Endothelial cell of umbilical vein (primary cell): ENCODE data around the gene CCIN. TPM values are rescaled to one million over a fixed set of nuclear protein-coding genes. Genes with fewer than 3 reads are reported as not detected.

Experiments
- BruUV-seq: library from RNA; stranded (reverse); fragments of 400-500 nt; replicated peaks from 2 replicates; lab custom pipeline; 2021; lab: Mats Ljungman, UMichigan
- CTCF ChIA-PET: fragments of 300-600, 350-600 bp; sonication (Branson Sonifier 250); formaldehyde crosslinking; loops from one replicate; lab custom pipeline; 2021; ENCODE audit warnings: antibody characterized with exemption, inconsistent platforms; lab: Charles Lee
- POLR2A ChIA-PET: fragments of 300-600, 350-600 bp; sonication (Branson Sonifier 250); formaldehyde crosslinking; loops from one replicate; lab custom pipeline; 2021; ENCODE audit warnings: antibody characterized with exemption, inconsistent platforms; lab: Charles Lee
- DNase-seq: peaks from one replicate; pipeline ENCODE4 v3.0.0-alpha.2; 2011; ENCODE audit warnings: low read depth, low spot score
- FAIRE-seq: peaks from 2 replicates; lab custom pipeline; 2011; peaks lifted over from hg19 to GRCh38; lab: Jason Lieb, UNC
- H2AFZ ChIP-seq: 2 replicates; pipeline ENCODE4 v1.6.0; 2012; ENCODE audit warnings: low read depth, low read length, control low read depth, inconsistent platforms
- H3K27ac ChIP-seq: 2 replicates; pipeline ENCODE4 v1.5.1; 2011; ENCODE audit warnings: low read depth, mild to moderate bottlenecking, control low read depth, low read length, moderate library complexity; ENCODE audit not compliant: insufficient read depth
- H3K27me3 ChIP-seq, 2 experiments: 2 replicates each; pipeline versions ENCODE4 v1.6.0 to v1.6.1; 2011; ENCODE audit warnings: low read length in 2 of 2, mixed read lengths in 1 of 2; ENCODE audit not compliant: control insufficient read depth in 2 of 2, insufficient read depth in 2 of 2
- H3K36me3 ChIP-seq, 2 experiments: 2 replicates in 1 of 2; 3 replicates in 1 of 2; pipeline ENCODE4 v1.5.1; 2011; ENCODE audit warnings: low read length in 2 of 2, mild to moderate bottlenecking in 1 of 2, moderate library complexity in 1 of 2; ENCODE audit not compliant: control insufficient read depth in 2 of 2, insufficient read depth in 2 of 2; ENCODE audit errors: extremely low read depth in 1 of 2
- H3K4me1 ChIP-seq: 3 replicates; pipeline ENCODE4 v1.5.1; 2011; ENCODE audit warnings: mild to moderate bottlenecking, low read length; ENCODE audit not compliant: control insufficient read depth, insufficient read depth; ENCODE audit errors: extremely low read depth
- H3K4me2 ChIP-seq: 2 replicates; pipeline ENCODE4 v1.6.1; 2011; ENCODE audit warnings: low read length, control low read depth, mixed read lengths; ENCODE audit not compliant: insufficient read depth
- H3K4me3 ChIP-seq, 3 experiments: fragments of 200-600 bp in 1 of 3; sonication (generic), shearing (Covaris generic) in 1 of 3; replicated peaks in 1 of 3; 2 replicates each; pipeline ENCODE4 v1.5.1; 2011 to 2016; ENCODE audit warnings: control low read depth in 3 of 3, low read length in 3 of 3, mild to moderate bottlenecking in 2 of 3, inconsistent platforms in 1 of 3, low read depth in 1 of 3, moderate library complexity in 1 of 3; ENCODE audit not compliant: insufficient read depth in 1 of 3
- H3K79me2 ChIP-seq: 2 replicates; pipeline ENCODE4 v1.6.0; 2012; ENCODE audit warnings: low read length, inconsistent platforms; ENCODE audit not compliant: control insufficient read depth, insufficient read depth
- H3K9ac ChIP-seq: replicated peaks from 2 replicates; pipeline ENCODE3; 2011; ENCODE audit warnings: low read length, control low read depth; ENCODE audit not compliant: insufficient read depth; ENCODE audit errors: extremely low read depth
- H3K9me1 ChIP-seq: replicated peaks from 3 replicates; pipeline ENCODE4 v1.6.0; 2011; ENCODE audit warnings: mild to moderate bottlenecking, low read length; ENCODE audit not compliant: control insufficient read depth, insufficient read depth; ENCODE audit errors: extremely low read depth
- H3K9me3 ChIP-seq: replicated peaks from 2 replicates; pipeline ENCODE4 v1.5.1; 2012; ENCODE audit warnings: low read length, inconsistent platforms; ENCODE audit not compliant: control insufficient read depth, insufficient read depth
- H4K20me1 ChIP-seq: replicated peaks from 2 replicates; pipeline ENCODE3; 2011; ENCODE audit warnings: mild to moderate bottlenecking, low read length; ENCODE audit not compliant: control insufficient read depth, insufficient read depth; ENCODE audit errors: extremely low read depth
- EZH2 ChIP-seq: IDR thresholded peaks from 2 replicates; pipeline ENCODE4 v1.6.1; 2012; ENCODE audit warnings: borderline replicate concordance, low read depth, mild to moderate bottlenecking, moderate library complexity, low read length, inconsistent platforms; ENCODE audit not compliant: severe bottlenecking
- FOS ChIP-seq: IDR thresholded peaks from 2 replicates; pipeline ENCODE4 v1.6.1; 2011; ENCODE audit warnings: mild to moderate bottlenecking, low read length, moderate library complexity, borderline replicate concordance; ENCODE audit not compliant: insufficient read depth
- GATA2 ChIP-seq: IDR thresholded peaks from 2 replicates; pipeline ENCODE4 v1.7.0; 2011; ENCODE audit warnings: low read depth, mild to moderate bottlenecking, moderate library complexity, mixed read lengths, low read length; ENCODE audit not compliant: insufficient read length, insufficient read depth
- JUN ChIP-seq: IDR thresholded peaks from 2 replicates; pipeline ENCODE4 v1.6.1; 2011; ENCODE audit warnings: borderline replicate concordance, low read depth; ENCODE audit not compliant: insufficient read length, insufficient read depth
- MYC ChIP-seq: IDR thresholded peaks from one replicate; pipeline ENCODE4 v1.6.1; 2011; ENCODE audit warnings: mild to moderate bottlenecking, low read depth, low read length
- POLR2A ChIP-seq: IDR thresholded peaks from 2 replicates; pipeline ENCODE4 v1.6.1; 2012; ENCODE audit warnings: low read depth, mild to moderate bottlenecking, control low read depth, low read length
- POLR2AphosphoS5 ChIP-seq: IDR thresholded peaks from 2 replicates; pipeline ENCODE4 v1.6.1; 2012; ENCODE audit warnings: low read depth, mild to moderate bottlenecking, control low read depth, low read length, moderate library complexity; ENCODE audit not compliant: insufficient read depth
- dilution Hi-C: fragments of 300-500 bp; cut with MboI; formaldehyde crosslinking; loops from one replicate; pipeline ENCODE4 v1.15.0; 2019; ENCODE audit warnings: low sequenced_read_pairs; ENCODE audit not compliant: extremely low pct_ligation_motif_present
- intact Hi-C: fragments of 100-400 bp; cut with micrococcal nuclease; formaldehyde crosslinking; loops from one replicate; pipeline ENCODE4 v1.10.0; 2022
- polyA plus RNA-seq, 4 experiments: library from polyadenylated mRNA; depleted of rRNA in 3 of 4; stranded (reverse) in 3 of 4; unstranded in 1 of 4; fragments of >200 nt; gene quantifications; 2 replicates each; pipeline versions ENCODE4 v1.2.1 to v1.2.3, GENCODE V29; 2011 to 2012; ENCODE audit warnings: missing spikeins in 1 of 4
- total RNA-seq: library from RNA; stranded (reverse); gene quantifications from 2 replicates; pipeline ENCODE4 v1.2.3, GENCODE V29; 2021
- TF ChIP-seq, protein P1 (sequence below), 2 donors: IDR thresholded peaks; 1 replicate in 1 of 2; 2 replicates in 1 of 2; pipeline ENCODE4 v1.5.1; 2011; ENCODE audit warnings: low read length in 2 of 2, mild to moderate bottlenecking in 2 of 2, moderate library complexity in 2 of 2, control low read depth in 1 of 2, inconsistent platforms in 1 of 2, low read depth in 1 of 2; ENCODE audit not compliant: insufficient read depth in 1 of 2; ENCODE audit errors: extremely low read depth in 1 of 2
- TF ChIP-seq, protein P2 (sequence below): IDR thresholded peaks from 2 replicates; pipeline ENCODE4 v1.6.1; 2011; ENCODE audit not compliant: insufficient read depth, insufficient read length

CCIN gene
- total and polyA plus RNA-seq, 2 donors (not counting 3 experiments of a cell fraction or from before 2014, with no cell fraction given): 0.22 to 1.2 TPM

DNA sequence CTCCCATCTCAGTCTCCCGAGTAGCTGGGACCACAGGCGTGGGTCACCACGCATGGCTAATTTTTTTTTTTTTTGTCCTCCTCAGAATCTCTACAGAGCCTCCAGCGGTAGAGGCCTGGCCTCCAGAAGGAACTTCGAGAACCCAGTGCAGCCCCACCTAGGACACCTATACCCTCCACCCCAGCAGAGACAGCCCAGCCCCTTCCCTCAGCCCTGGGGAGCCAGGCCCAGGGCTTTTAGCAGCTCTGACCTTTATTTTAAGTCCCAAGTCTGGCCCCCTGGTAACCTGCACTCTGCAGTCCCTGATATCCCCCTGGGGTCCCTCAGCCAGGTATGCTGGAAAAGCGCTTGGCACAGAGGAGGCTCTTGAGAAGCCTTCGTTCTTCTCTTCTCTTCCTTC is 27.4 kb upstream of the CCIN start:
- no peak for DNase-seq
- no peak overlapping the region for H3K27ac ChIP-seq
- H3K4me1 ChIP-seq: peaks cover 6% of the 10 kb centered on the region
- H4K20me1 ChIP-seq: no peaks in the 10 kb centered on the region
- TF ChIP-seq POLR2AphosphoS5 (no peak), MYC (no peak), EZH2 (no peak), JUN (no peak), FOS (no peak), GATA2 (no peak), POLR2A (no peak)
- TF ChIP-seq, protein P1, sequence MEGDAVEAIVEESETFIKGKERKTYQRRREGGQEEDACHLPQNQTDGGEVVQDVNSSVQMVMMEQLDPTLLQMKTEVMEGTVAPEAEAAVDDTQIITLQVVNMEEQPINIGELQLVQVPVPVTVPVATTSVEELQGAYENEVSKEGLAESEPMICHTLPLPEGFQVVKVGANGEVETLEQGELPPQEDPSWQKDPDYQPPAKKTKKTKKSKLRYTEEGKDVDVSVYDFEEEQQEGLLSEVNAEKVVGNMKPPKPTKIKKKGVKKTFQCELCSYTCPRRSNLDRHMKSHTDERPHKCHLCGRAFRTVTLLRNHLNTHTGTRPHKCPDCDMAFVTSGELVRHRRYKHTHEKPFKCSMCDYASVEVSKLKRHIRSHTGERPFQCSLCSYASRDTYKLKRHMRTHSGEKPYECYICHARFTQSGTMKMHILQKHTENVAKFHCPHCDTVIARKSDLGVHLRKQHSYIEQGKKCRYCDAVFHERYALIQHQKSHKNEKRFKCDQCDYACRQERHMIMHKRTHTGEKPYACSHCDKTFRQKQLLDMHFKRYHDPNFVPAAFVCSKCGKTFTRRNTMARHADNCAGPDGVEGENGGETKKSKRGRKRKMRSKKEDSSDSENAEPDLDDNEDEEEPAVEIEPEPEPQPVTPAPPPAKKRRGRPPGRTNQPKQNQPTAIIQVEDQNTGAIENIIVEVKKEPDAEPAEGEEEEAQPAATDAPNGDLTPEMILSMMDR (IDR thresholded peaks at IDR 0.05; ENCODE audit: extremely low read depth in 1 of 2, insufficient read depth in 1 of 2, low read depth in 1 of 2, low read length in 2 of 2): no peak
- TF ChIP-seq, protein P2, sequence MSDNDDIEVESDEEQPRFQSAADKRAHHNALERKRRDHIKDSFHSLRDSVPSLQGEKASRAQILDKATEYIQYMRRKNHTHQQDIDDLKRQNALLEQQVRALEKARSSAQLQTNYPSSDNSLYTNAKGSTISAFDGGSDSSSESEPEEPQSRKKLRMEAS: no peak
- no peak overlapping the region for H3K4me3 ChIP-seq
- no peaks in the 10 kb centered on the region for H3K36me3 ChIP-seq
- no peak overlapping the region for H3K9ac ChIP-seq
- dilution Hi-C loops: no loop called here
- CTCF ChIA-PET: interaction anchor here (8.0 kb wide), 1 partner anchor 24 kb away, joined by 76 read pairs; no protein-coding TSS in a partner anchor
- intact Hi-C loops: no loop called here
- no peak overlapping the region for H2AFZ ChIP-seq
- POLR2A ChIA-PET: no interaction called here
- peak; percentile 15 for FAIRE-seq
- H3K9me1 ChIP-seq: no peaks in the 10 kb centered on the region
- no TSS peak for BruUV-seq
- H3K4me2 ChIP-seq: no peak overlapping the region
- no peaks in the 10 kb centered on the region for H3K9me3 ChIP-seq
- no peaks in the 10 kb centered on the region for H3K79me2 ChIP-seq
- H3K27me3 ChIP-seq: no peaks in the 10 kb centered on the region
